ENCODE data around the gene ATRNL1.
A peak's percentile ranks its signal among the peaks of the same experiment; 100 is the strongest.
"Not testable (repeated sequence)": the region's sequence is repeated elsewhere in the genome, so short reads cannot be mapped to it uniquely, and the experiment has no call there.

The ATRNL1 gene

DNA sequence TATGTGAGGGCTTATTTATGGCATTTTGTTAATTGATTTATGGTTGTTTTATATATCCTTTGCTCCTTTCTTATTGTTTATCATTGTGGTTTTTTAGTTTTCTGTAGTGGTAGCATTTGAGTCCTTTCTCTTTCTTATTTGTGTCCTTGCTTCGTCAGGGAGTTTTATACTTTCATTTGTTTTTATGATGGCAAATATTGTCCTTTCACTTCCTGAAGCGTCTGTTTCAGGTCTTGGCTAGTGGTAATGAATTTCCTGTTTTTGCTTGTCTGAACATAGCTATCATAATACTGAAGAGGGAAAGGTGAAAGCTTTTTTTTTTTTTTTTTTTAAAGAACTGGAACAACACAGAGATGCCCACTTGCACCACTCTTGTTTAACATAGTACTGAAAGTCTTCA lies 228.2 kb downstream of the ATRNL1 start:
- Histone ChIP-seq H2AFZ (ENCODE audit: low read length) (no peak overlapping the region), H3K4me2 (ENCODE audit: low read depth, low read length) (peak overlapping the region; percentile 6; the same call in 1 of the 2 replicates)

DNA sequence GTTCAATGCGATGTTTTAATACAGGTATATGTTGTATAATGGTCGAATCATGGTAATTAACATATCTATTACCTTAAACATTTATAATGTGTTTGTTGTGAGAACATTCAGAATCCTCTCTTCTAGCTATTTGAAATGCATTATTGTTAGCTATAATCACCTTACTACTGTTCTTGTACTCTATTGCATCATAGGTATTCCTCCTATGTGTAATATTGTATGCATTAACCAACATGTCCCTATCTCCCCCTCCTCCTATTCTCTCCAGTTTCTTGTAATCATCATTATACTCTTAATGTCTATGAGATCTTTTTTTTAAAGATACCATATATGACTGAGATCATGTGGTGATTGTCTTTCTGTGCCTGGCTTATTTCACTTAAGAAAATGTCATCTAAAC lies 235.2 kb downstream of the ATRNL1 start:
- H3F3A ChIP-seq (ENCODE audit: insufficient read depth, low read length): no peaks in the 10 kb centered on the region

More for the DNA sequence above, 228.2 kb downstream of the ATRNL1 start:
- Histone ChIP-seq H4K20me1 (ENCODE audit: insufficient read depth, low read length) (0 out of 2 replicates have a peak, but pooled peaks cover 3% of the 10 kb centered on the region), H3K36me3 (replicated peaks; ENCODE audit: insufficient read depth, low read length) (no peaks in the 10 kb centered on the region), H3F3A (ENCODE audit: insufficient read depth, low read length) (no peaks in the 10 kb centered on the region), H3K4me3 (ENCODE audit: low read length) (no peak overlapping the region), H3K4me1 (ENCODE audit: low read length) (0 out of 2 replicates have a peak, but pooled peaks cover 3% of the 10 kb centered on the region), H3K79me2 (ENCODE audit: low read length) (no peaks in the 10 kb centered on the region), H3K9me3 (replicated peaks; ENCODE audit: insufficient read depth, low read length) (0 out of 2 replicates have a peak, but pooled peaks cover 3% of the 10 kb centered on the region), H3K9me2 (replicated peaks; ENCODE audit: insufficient read depth, low read length) (no peaks in the 10 kb centered on the region), H3K27me3 (replicated peaks; ENCODE audit: insufficient read depth, low read length) (peaks cover 32% of the 10 kb centered on the region), H3K9ac (ENCODE audit: low read length) (no peak overlapping the region), H3K27ac (ENCODE audit: low read length) (no peak overlapping the region)
- peak; percentile 77 for DNase-seq
- TF ChIP-seq EZH2 (optimal IDR thresholded peaks at IDR 0.05; ENCODE audit: low read depth, low read length): no peak
- TF ChIP-seq EZH2phosphoT487 (IDR thresholded peaks at IDR 0.05; ENCODE audit: low read length): peak; percentile 92

GRCh38 chr10:115335366-115335765 lies 242.2 kb downstream of the ATRNL1 start:
- Histone ChIP-seq H3K4me2 (ENCODE audit: low read depth, low read length) (no peak overlapping the region), H3K79me2 (ENCODE audit: low read length) (no peaks in the 10 kb centered on the region), H4K20me1 (ENCODE audit: insufficient read depth, low read length) (no peaks in the 10 kb centered on the region), H3K9ac (ENCODE audit: low read length) (no peak overlapping the region), H3K4me1 (ENCODE audit: low read length) (no peaks in the 10 kb centered on the region), H3K36me3 (replicated peaks; ENCODE audit: insufficient read depth, low read length) (no peaks in the 10 kb centered on the region), H3K4me3 (ENCODE audit: low read length) (no peak overlapping the region), H3K9me3 (replicated peaks; ENCODE audit: insufficient read depth, low read length) (no peaks in the 10 kb centered on the region), H2AFZ (ENCODE audit: low read length) (no peak overlapping the region), H3K27me3 (replicated peaks; ENCODE audit: insufficient read depth, low read length) (no peaks in the 10 kb centered on the region), H3F3A (ENCODE audit: insufficient read depth, low read length) (no peaks in the 10 kb centered on the region), H3K27ac (ENCODE audit: low read length) (no peak overlapping the region), H3K9me2 (replicated peaks; ENCODE audit: insufficient read depth, low read length) (no peaks in the 10 kb centered on the region)
- no peak for DNase-seq
- TF ChIP-seq EZH2 (optimal IDR thresholded peaks at IDR 0.05; ENCODE audit: low read depth, low read length) (no peak), EZH2phosphoT487 (IDR thresholded peaks at IDR 0.05; ENCODE audit: low read length) (no peak)
- TF ChIP-seq, protein P1, sequence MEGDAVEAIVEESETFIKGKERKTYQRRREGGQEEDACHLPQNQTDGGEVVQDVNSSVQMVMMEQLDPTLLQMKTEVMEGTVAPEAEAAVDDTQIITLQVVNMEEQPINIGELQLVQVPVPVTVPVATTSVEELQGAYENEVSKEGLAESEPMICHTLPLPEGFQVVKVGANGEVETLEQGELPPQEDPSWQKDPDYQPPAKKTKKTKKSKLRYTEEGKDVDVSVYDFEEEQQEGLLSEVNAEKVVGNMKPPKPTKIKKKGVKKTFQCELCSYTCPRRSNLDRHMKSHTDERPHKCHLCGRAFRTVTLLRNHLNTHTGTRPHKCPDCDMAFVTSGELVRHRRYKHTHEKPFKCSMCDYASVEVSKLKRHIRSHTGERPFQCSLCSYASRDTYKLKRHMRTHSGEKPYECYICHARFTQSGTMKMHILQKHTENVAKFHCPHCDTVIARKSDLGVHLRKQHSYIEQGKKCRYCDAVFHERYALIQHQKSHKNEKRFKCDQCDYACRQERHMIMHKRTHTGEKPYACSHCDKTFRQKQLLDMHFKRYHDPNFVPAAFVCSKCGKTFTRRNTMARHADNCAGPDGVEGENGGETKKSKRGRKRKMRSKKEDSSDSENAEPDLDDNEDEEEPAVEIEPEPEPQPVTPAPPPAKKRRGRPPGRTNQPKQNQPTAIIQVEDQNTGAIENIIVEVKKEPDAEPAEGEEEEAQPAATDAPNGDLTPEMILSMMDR (IDR thresholded peaks at IDR 0.05; ENCODE audit: low read length): no peak

More for the DNA sequence above, 235.2 kb downstream of the ATRNL1 start:
- Histone ChIP-seq H3K36me3 (replicated peaks; ENCODE audit: insufficient read depth, low read length) (no peaks in the 10 kb centered on the region), H3K9me3 (replicated peaks; ENCODE audit: insufficient read depth, low read length) (no peaks in the 10 kb centered on the region), H3K4me1 (ENCODE audit: low read length) (no peaks in the 10 kb centered on the region), H4K20me1 (ENCODE audit: insufficient read depth, low read length) (no peaks in the 10 kb centered on the region), H3K9ac (ENCODE audit: low read length) (no peak overlapping the region), H3K4me2 (ENCODE audit: low read depth, low read length) (no peak overlapping the region), H2AFZ (ENCODE audit: low read length) (no peak overlapping the region), H3K9me2 (replicated peaks; ENCODE audit: insufficient read depth, low read length) (no peaks in the 10 kb centered on the region), H3K79me2 (ENCODE audit: low read length) (no peaks in the 10 kb centered on the region), H3K27ac (ENCODE audit: low read length) (no peak overlapping the region), H3K27me3 (replicated peaks; ENCODE audit: insufficient read depth, low read length) (peaks cover 4% of the 10 kb centered on the region; the same call in 1 of the 2 replicates), H3K4me3 (ENCODE audit: low read length) (no peak overlapping the region)
- TF ChIP-seq, protein P1 (IDR thresholded peaks at IDR 0.05; ENCODE audit: low read length): no peak
- no peak for TF ChIP-seq EZH2phosphoT487 (IDR thresholded peaks at IDR 0.05; ENCODE audit: low read length)
- TF ChIP-seq EZH2 (optimal IDR thresholded peaks at IDR 0.05; ENCODE audit: low read depth, low read length): no peak
- DNase-seq: no peak

GRCh38 chr10:115355162-115355760 lies 262.1 kb downstream of the ATRNL1 start:
- Histone ChIP-seq H3K4me2 (ENCODE audit: low read depth, low read length) (no peak overlapping the region), H3K36me3 (replicated peaks; ENCODE audit: insufficient read depth, low read length) (no peaks in the 10 kb centered on the region), H3K4me1 (ENCODE audit: low read length) (no peaks in the 10 kb centered on the region), H3K27me3 (replicated peaks; ENCODE audit: insufficient read depth, low read length) (no peaks in the 10 kb centered on the region), H3K9me3 (replicated peaks; ENCODE audit: insufficient read depth, low read length) (no peaks in the 10 kb centered on the region), H3F3A (ENCODE audit: insufficient read depth, low read length) (no peaks in the 10 kb centered on the region), H3K79me2 (ENCODE audit: low read length) (no peaks in the 10 kb centered on the region), H2AFZ (ENCODE audit: low read length) (no peak overlapping the region), H3K9me2 (replicated peaks; ENCODE audit: insufficient read depth, low read length) (no peaks in the 10 kb centered on the region), H3K4me3 (ENCODE audit: low read length) (no peak overlapping the region), H4K20me1 (ENCODE audit: insufficient read depth, low read length) (no peaks in the 10 kb centered on the region), H3K27ac (ENCODE audit: low read length) (no peak overlapping the region), H3K9ac (ENCODE audit: low read length) (no peak overlapping the region)
- TF ChIP-seq, protein P1 (IDR thresholded peaks at IDR 0.05; ENCODE audit: low read length): peak; percentile 80
- no peak for TF ChIP-seq EZH2 (optimal IDR thresholded peaks at IDR 0.05; ENCODE audit: low read depth, low read length)
- TF ChIP-seq EZH2phosphoT487 (IDR thresholded peaks at IDR 0.05; ENCODE audit: low read length): no peak
- DNase-seq: peak; percentile 74

DNA sequence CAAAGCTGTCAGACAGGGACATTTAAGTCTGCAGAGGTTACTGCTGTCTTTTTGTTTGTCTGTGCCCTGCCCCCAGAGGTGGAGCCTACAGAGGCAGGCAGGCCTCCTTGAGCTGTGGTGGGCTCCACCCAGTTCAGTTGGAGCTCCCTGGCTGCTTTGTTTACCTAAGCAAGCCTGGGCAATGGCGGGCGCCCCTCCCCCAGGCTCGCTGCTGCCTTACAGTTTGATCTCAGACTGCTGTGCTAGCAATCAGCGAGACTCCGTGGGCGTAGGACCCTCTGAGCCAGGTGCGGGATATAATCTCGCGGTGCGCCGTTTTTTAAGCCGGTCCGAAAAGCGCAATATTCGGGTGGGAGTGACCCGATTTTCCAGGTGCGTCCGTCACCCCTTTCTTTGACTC lies 274.8 kb downstream of the ATRNL1 start:
- not testable (repeated sequence) for H4K20me1 ChIP-seq (ENCODE audit: insufficient read depth, low read length)

More for the DNA sequence above, 274.8 kb downstream of the ATRNL1 start:
- not testable (repeated sequence) for H3K4me2 ChIP-seq (ENCODE audit: low read depth, low read length); H3K36me3 ChIP-seq (replicated peaks; ENCODE audit: insufficient read depth, low read length); H2AFZ ChIP-seq (ENCODE audit: low read length); H3K4me3 ChIP-seq (ENCODE audit: low read length); H3K9me2 ChIP-seq (replicated peaks; ENCODE audit: insufficient read depth, low read length); H3K27ac ChIP-seq (ENCODE audit: low read length); H3K4me1 ChIP-seq (ENCODE audit: low read length); H3K79me2 ChIP-seq (ENCODE audit: low read length); H3K9me3 ChIP-seq (replicated peaks; ENCODE audit: insufficient read depth, low read length); H3K27me3 ChIP-seq (replicated peaks; ENCODE audit: insufficient read depth, low read length); H3K9ac ChIP-seq (ENCODE audit: low read length); DNase-seq; H3F3A ChIP-seq (ENCODE audit: insufficient read depth, low read length)

All from MM.1S (cell line).